ENCODE data around the gene GLIS1. TPM values are rescaled to one million over a fixed set of nuclear protein-coding genes. Genes with fewer than 3 reads are reported as not detected.

The GLIS1 gene
- total and polyA plus RNA-seq, 2 donors (not counting 3 experiments of a cell fraction or from before 2014, with no cell fraction given) = not detected

DNA sequence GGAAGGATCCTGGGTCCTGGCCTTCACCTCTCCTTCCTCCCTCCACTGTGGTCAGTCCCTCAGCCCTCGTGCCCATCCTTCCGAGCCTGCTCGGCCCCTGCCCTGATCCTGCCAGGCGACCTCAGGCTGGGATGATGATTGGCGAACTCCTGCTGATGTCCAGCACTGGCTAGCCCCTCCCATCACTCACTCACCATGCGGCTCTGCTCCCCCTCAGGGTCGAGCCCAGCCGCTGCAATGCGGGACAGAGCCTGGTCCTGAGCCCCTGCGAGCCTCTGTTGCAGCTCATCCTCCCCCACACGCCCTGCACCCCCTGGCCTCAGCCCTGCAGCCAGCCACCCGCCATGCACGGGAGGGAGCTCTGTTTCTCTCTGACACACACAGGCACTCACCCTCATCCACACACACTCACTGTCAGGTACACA is 179.6 kb downstream of the GLIS1 start:
- CTCF ChIA-PET = interaction anchor here (0.9 kb wide), 1 partner anchor 10 kb away, joined by 3 read pairs; no protein-coding TSS in a partner anchor
- Histone ChIP-seq H3K27me3 (ENCODE audit: control insufficient read depth in 2 of 2, insufficient read depth in 2 of 2, low read length in 2 of 2) (peaks cover 4 to 13% of the 10 kb centered on the region in 2 experiments), H3K9ac (replicated peaks; ENCODE audit: extremely low read depth, insufficient read depth, low read length) (no peak overlapping the region), H3K4me3 (replicated peaks in 1 of 3; ENCODE audit: insufficient read depth in 1 of 3, low read depth in 1 of 3, low read length in 3 of 3) (no peak overlapping the region), H3K27ac (ENCODE audit: insufficient read depth, low read depth, low read length) (no peak overlapping the region), H3K4me2 (ENCODE audit: insufficient read depth, low read length) (no peak overlapping the region), H3K36me3 (ENCODE audit: control insufficient read depth in 2 of 2, extremely low read depth in 1 of 2, insufficient read depth in 2 of 2, low read length in 2 of 2) (no peaks in the 10 kb centered on the region), H3K79me2 (ENCODE audit: control insufficient read depth, insufficient read depth, low read length) (no peaks in the 10 kb centered on the region), H3K9me1 (replicated peaks; ENCODE audit: control insufficient read depth, extremely low read depth, insufficient read depth, low read length) (no peaks in the 10 kb centered on the region), H2AFZ (ENCODE audit: low read depth, low read length) (no peak overlapping the region), H4K20me1 (replicated peaks; ENCODE audit: control insufficient read depth, extremely low read depth, insufficient read depth, low read length) (no peaks in the 10 kb centered on the region), H3K9me3 (replicated peaks; ENCODE audit: control insufficient read depth, insufficient read depth, low read length) (no peaks in the 10 kb centered on the region), H3K4me1 (ENCODE audit: control insufficient read depth, extremely low read depth, insufficient read depth, low read length) (no peaks in the 10 kb centered on the region)
- POLR2A ChIA-PET = no interaction called here
- intact Hi-C loops (cut with micrococcal nuclease) = no loop called here
- BruUV-seq (replicated peaks) = no TSS peak
- DNase-seq (ENCODE audit: low read depth, low spot score) (no peak), FAIRE-seq (no peak)
- dilution Hi-C loops (cut with MboI; ENCODE audit: extremely low pct_ligation_motif_present, low sequenced_read_pairs) = no loop called here
- TF ChIP-seq JUN (IDR thresholded peaks at IDR 0.05; ENCODE audit: borderline replicate concordance, insufficient read depth, insufficient read length, low read depth) = no peak
- no peak for TF ChIP-seq EZH2 (IDR thresholded peaks at IDR 0.05; ENCODE audit: borderline replicate concordance, low read depth, low read length, severe bottlenecking)
- TF ChIP-seq, protein P1, sequence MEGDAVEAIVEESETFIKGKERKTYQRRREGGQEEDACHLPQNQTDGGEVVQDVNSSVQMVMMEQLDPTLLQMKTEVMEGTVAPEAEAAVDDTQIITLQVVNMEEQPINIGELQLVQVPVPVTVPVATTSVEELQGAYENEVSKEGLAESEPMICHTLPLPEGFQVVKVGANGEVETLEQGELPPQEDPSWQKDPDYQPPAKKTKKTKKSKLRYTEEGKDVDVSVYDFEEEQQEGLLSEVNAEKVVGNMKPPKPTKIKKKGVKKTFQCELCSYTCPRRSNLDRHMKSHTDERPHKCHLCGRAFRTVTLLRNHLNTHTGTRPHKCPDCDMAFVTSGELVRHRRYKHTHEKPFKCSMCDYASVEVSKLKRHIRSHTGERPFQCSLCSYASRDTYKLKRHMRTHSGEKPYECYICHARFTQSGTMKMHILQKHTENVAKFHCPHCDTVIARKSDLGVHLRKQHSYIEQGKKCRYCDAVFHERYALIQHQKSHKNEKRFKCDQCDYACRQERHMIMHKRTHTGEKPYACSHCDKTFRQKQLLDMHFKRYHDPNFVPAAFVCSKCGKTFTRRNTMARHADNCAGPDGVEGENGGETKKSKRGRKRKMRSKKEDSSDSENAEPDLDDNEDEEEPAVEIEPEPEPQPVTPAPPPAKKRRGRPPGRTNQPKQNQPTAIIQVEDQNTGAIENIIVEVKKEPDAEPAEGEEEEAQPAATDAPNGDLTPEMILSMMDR (IDR thresholded peaks at IDR 0.05; ENCODE audit: extremely low read depth in 1 of 2, insufficient read depth in 1 of 2, low read depth in 1 of 2, low read length in 2 of 2) = no peak
- TF ChIP-seq POLR2A (IDR thresholded peaks at IDR 0.05; ENCODE audit: low read depth, low read length) = no peak
- no peak for TF ChIP-seq POLR2AphosphoS5 (IDR thresholded peaks at IDR 0.05; ENCODE audit: insufficient read depth, low read depth, low read length)
- TF ChIP-seq, protein P2, sequence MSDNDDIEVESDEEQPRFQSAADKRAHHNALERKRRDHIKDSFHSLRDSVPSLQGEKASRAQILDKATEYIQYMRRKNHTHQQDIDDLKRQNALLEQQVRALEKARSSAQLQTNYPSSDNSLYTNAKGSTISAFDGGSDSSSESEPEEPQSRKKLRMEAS (IDR thresholded peaks at IDR 0.05; ENCODE audit: insufficient read depth, insufficient read length) = no peak
- TF ChIP-seq MYC (IDR thresholded peaks at IDR 0.05; ENCODE audit: low read depth, low read length) = no peak
- TF ChIP-seq FOS (IDR thresholded peaks at IDR 0.05; ENCODE audit: borderline replicate concordance, insufficient read depth, low read length) = no peak
- TF ChIP-seq GATA2 (IDR thresholded peaks at IDR 0.05; ENCODE audit: insufficient read depth, insufficient read length, low read depth, low read length) = no peak
